Suprapubic skin (tissue), 4 donors: ENCODE results near the gene EEPD1.

Experiments used
- POLR2A ChIP-seq, 2 donors: fragments of 450-650 bp; IDR thresholded peaks; one replicate each; pipeline ENCODE4 v1.6.1; 2017; ENCODE audit warnings: antibody characterized with exemption in 2 of 2, mild to moderate bottlenecking in 2 of 2, moderate library complexity in 2 of 2
- POLR2AphosphoS5 ChIP-seq, 3 donors: sonication (generic); formaldehyde crosslinking; IDR thresholded peaks; one replicate each; pipeline ENCODE4 v1.6.1; 2017; ENCODE audit warnings: antibody characterized with exemption in 3 of 3
- TF ChIP-seq, protein P1 (sequence below), 2 donors: fragments of 200-600 bp in 1 of 2; fragments of 450-650 bp in 1 of 2; sonication (generic) in 1 of 2; IDR thresholded peaks; one replicate each; pipeline ENCODE4 v1.5.1; 2016 to 2019; ENCODE audit warnings: antibody characterized with exemption in 2 of 2, mild to moderate bottlenecking in 1 of 2, moderate library complexity in 1 of 2

DNA sequence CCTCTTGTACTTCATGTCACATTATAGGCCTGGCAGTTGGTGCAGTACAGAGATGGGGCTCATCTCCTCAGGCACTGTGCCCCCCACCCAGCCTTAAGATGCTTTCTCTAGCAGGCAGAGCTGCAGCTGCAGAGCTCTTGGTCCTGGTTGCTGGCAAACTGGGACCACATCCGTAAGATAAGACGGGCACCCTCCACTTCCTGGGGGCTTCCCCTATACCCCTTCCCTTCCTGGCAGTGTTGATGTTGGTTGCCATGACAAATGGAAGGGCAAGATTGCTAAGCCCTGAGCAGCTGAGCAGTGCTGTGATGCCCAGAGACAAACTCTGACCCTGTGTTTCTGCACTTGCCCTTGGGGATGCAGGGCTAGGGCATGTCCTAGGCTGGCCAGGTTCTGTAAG is 133.2 kb downstream of the EEPD1 start:
- TF ChIP-seq POLR2AphosphoS5 (IDR thresholded peaks at IDR 0.05) (no peak), POLR2A (IDR thresholded peaks at IDR 0.05) (no peak)
- TF ChIP-seq, protein P1, sequence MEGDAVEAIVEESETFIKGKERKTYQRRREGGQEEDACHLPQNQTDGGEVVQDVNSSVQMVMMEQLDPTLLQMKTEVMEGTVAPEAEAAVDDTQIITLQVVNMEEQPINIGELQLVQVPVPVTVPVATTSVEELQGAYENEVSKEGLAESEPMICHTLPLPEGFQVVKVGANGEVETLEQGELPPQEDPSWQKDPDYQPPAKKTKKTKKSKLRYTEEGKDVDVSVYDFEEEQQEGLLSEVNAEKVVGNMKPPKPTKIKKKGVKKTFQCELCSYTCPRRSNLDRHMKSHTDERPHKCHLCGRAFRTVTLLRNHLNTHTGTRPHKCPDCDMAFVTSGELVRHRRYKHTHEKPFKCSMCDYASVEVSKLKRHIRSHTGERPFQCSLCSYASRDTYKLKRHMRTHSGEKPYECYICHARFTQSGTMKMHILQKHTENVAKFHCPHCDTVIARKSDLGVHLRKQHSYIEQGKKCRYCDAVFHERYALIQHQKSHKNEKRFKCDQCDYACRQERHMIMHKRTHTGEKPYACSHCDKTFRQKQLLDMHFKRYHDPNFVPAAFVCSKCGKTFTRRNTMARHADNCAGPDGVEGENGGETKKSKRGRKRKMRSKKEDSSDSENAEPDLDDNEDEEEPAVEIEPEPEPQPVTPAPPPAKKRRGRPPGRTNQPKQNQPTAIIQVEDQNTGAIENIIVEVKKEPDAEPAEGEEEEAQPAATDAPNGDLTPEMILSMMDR (IDR thresholded peaks at IDR 0.05): no peak
